Upper lobe of right lung (tissue), 1 donor: ENCODE measurements around the gene VWA7. TPM values are rescaled to one million over a fixed set of nuclear protein-coding genes. Genes with fewer than 3 reads are reported as not detected.

Experiments used
- ATAC-seq: fragments of 200-7000 bp; cut with Tn5 transposase; one replicate; pipeline ENCODE4 v1.9.1; 2020; ENCODE audit warnings: mild to moderate bottlenecking, moderate library complexity
- DNase-seq: peaks from one replicate; pipeline ENCODE4 v3.0.0-alpha.2; 2020
- H3K27ac ChIP-seq: fragments of 200-600 bp; one replicate; pipeline ENCODE4 v1.8.0; 2022
- H3K27me3 ChIP-seq: fragments of 200-600 bp; one replicate; pipeline ENCODE4 v1.8.0; 2022; ENCODE audit warnings: mild to moderate bottlenecking
- H3K36me3 ChIP-seq: fragments of 200-600 bp; one replicate; pipeline ENCODE4 v1.8.0; 2022
- H3K4me1 ChIP-seq: fragments of 200-600 bp; one replicate; pipeline ENCODE4 v1.8.0; 2022
- H3K4me3 ChIP-seq: fragments of 200-600 bp; one replicate; pipeline ENCODE4 v1.8.0; 2022; ENCODE audit warnings: mild to moderate bottlenecking
- H3K9me3 ChIP-seq: fragments of 200-600 bp; one replicate; pipeline ENCODE4 v1.8.0; 2022
- CTCF ChIP-seq: fragments of 200-600 bp; IDR thresholded peaks from one replicate; pipeline ENCODE4 v1.8.0; 2022; ENCODE audit warnings: antibody characterized with exemption
- intact Hi-C: fragments of 100-400 bp; cut with DNase I; formaldehyde crosslinking; loops from one replicate; pipeline ENCODE4 v1.11.0; 2022
- total RNA-seq: library from RNA; stranded (reverse); fragmentation: NEBNext Ultra II Directional; extraction: Animal tissue kit (Norgen Biotek cat#: 25700); gene quantifications from one replicate; pipeline ENCODE4 v1.2.1, GENCODE V29; 2021
- donor health status: DM: no; HTN: yes; CAD: no; lungs with severe emphysema.

The VWA7 gene
- total RNA-seq, 1 donor from 2014 or later = 3.4 TPM

- no peak overlapping the region for H3K4me3 ChIP-seq
- H3K27ac ChIP-seq = no peak overlapping the region
- no peak for ATAC-seq
- no peaks in the 10 kb centered on the region for H3K9me3 ChIP-seq
- H3K4me1 ChIP-seq = no peaks in the 10 kb centered on the region
- H3K36me3 ChIP-seq = no peaks in the 10 kb centered on the region
- no peak for TF ChIP-seq CTCF
- no peaks in the 10 kb centered on the region for H3K27me3 ChIP-seq
- DNase-seq = no peak
- intact Hi-C loops = no loop called here
These were observed 24.3 kb downstream of the VWA7 start for GRCh38 chr6:31752739-31753319.

- no peak for DNase-seq
- intact Hi-C loops = no loop called here
- ATAC-seq = no peak
- Histone ChIP-seq H3K27ac (no peak overlapping the region), H3K4me3 (no peak overlapping the region), H3K27me3 (no peaks in the 10 kb centered on the region), H3K4me1 (no peaks in the 10 kb centered on the region), H3K9me3 (no peaks in the 10 kb centered on the region), H3K36me3 (no peaks in the 10 kb centered on the region)
- no peak for TF ChIP-seq CTCF
These were observed 26.6 kb downstream of the VWA7 start for GRCh38 chr6:31750411-31751022.

- no peaks in the 10 kb centered on the region for H3K36me3 ChIP-seq
- no peaks in the 10 kb centered on the region for H3K27me3 ChIP-seq
- DNase-seq = no peak
- no peak overlapping the region for H3K27ac ChIP-seq
- TF ChIP-seq CTCF = no peak
- H3K4me1 ChIP-seq = no peaks in the 10 kb centered on the region
- no peak overlapping the region for H3K4me3 ChIP-seq
- ATAC-seq = no peak
- intact Hi-C loops = no loop called here
- H3K9me3 ChIP-seq = no peaks in the 10 kb centered on the region
These were observed 27.7 kb downstream of the VWA7 start for GRCh38 chr6:31749301-31750036.

GRCh38 chr6:31744422-31744821, 32.7 kb downstream of the VWA7 start:
- H3K4me1 ChIP-seq = peaks cover 8% of the 10 kb centered on the region

GRCh38 chr6:31742894-31743293, 34.2 kb downstream of the VWA7 start:
- H3K4me1 ChIP-seq = peaks cover 23% of the 10 kb centered on the region
- intact Hi-C loops = no loop called here
- TF ChIP-seq CTCF = no peak
- no peak for ATAC-seq
- H3K27ac ChIP-seq = no peak overlapping the region
- no peaks in the 10 kb centered on the region for H3K9me3 ChIP-seq
- no peaks in the 10 kb centered on the region for H3K27me3 ChIP-seq
- H3K36me3 ChIP-seq = no peaks in the 10 kb centered on the region
- no peak overlapping the region for H3K4me3 ChIP-seq
- DNase-seq = no peak

More at GRCh38 chr6:31744422-31744821, 32.7 kb downstream of the VWA7 start:
- intact Hi-C loops = no loop called here
- no peak for ATAC-seq
- no peak for TF ChIP-seq CTCF
- no peak for DNase-seq
- no peak overlapping the region for H3K4me3 ChIP-seq
- H3K9me3 ChIP-seq = no peaks in the 10 kb centered on the region
- H3K27ac ChIP-seq = no peak overlapping the region
- no peaks in the 10 kb centered on the region for H3K27me3 ChIP-seq
- H3K36me3 ChIP-seq = no peaks in the 10 kb centered on the region
